Stimulated activated CD8-positive, alpha-beta memory T cell treated with anti-CD3 and anti-CD28 coated beads, Interleukin-15, amount 100 ng/mL, for 1 hour (primary cell): Measurements from ENCODE around the gene CCDC126.
"Not testable (repeated sequence)": the region's sequence is repeated elsewhere in the genome, so short reads cannot be mapped to it uniquely, and the experiment has no call there.

Experiments
- DNase-seq: peaks from one replicate; pipeline ENCODE4 v3.0.0-alpha.2; 2020; ENCODE audit warnings: low read depth

The CCDC126 gene

GRCh38 chr7:23628370-23628769, 31.2 kb downstream of the CCDC126 start:
- no peak for DNase-seq

- DNase-seq = no peak
These were observed 36.2 kb downstream of the CCDC126 start for GRCh38 chr7:23633417-23633816.

- no peak for DNase-seq
These were observed 48.6 kb downstream of the CCDC126 start for GRCh38 chr7:23645822-23646221.

- no peak for DNase-seq
These were observed 56.8 kb downstream of the CCDC126 start for GRCh38 chr7:23653942-23654341.

- DNase-seq = no peak
These were observed 57.3 kb downstream of the CCDC126 start for GRCh38 chr7:23654508-23654907.

- no peak for DNase-seq
These were observed 58.3 kb downstream of the CCDC126 start for GRCh38 chr7:23655433-23655832.

GRCh38 chr7:23658831-23659427, 61.7 kb downstream of the CCDC126 start:
- DNase-seq = no peak

GRCh38 chr7:23661385-23661784, 64.2 kb downstream of the CCDC126 start:
- DNase-seq = no peak

GRCh38 chr7:23662124-23662983, 65.2 kb downstream of the CCDC126 start:
- DNase-seq = no peak

- no peak for DNase-seq
These were observed 65.8 kb downstream of the CCDC126 start for GRCh38 chr7:23662984-23663313.

GRCh38 chr7:23664122-23664521, 66.9 kb downstream of the CCDC126 start:
- no peak for DNase-seq

- no peak for DNase-seq
These were observed 74.9 kb downstream of the CCDC126 start for GRCh38 chr7:23672033-23672432.

GRCh38 chr7:23679898-23680413, 82.8 kb downstream of the CCDC126 start, which contains the start of gene FAM221A:
Gene FAM221A, plus strand, starts transcription at chr7:23680199. Its CDS starts 20 bp downstream, at chr7:23680219.
- DNase-seq = peak; percentile 51

GRCh38 chr7:23680414-23681405, 83.5 kb downstream of the CCDC126 start:
- no peak for DNase-seq

GRCh38 chr7:23684041-23684440, 86.9 kb downstream of the CCDC126 start:
- DNase-seq = not testable (repeated sequence)

GRCh38 chr7:23685731-23686130, 88.5 kb downstream of the CCDC126 start:
- no peak for DNase-seq

- DNase-seq = no peak
These were observed 89.8 kb downstream of the CCDC126 start for GRCh38 chr7:23687011-23687410.

GRCh38 chr7:23689165-23689564, 92.0 kb downstream of the CCDC126 start:
- no peak for DNase-seq

- DNase-seq = no peak
These were observed 94.1 kb downstream of the CCDC126 start for GRCh38 chr7:23691320-23691719.

- no peak for DNase-seq
These were observed 96.0 kb downstream of the CCDC126 start for GRCh38 chr7:23693224-23693623.
